ENCODE measurements around the gene ORAI1.
"Not testable (repeated sequence)": the region's sequence is repeated elsewhere in the genome, so short reads cannot be mapped to it uniquely, and the experiment has no call there.

The ORAI1 gene

GRCh38 chr12:121649819-121650353, 23.6 kb downstream of the ORAI1 start:
- peak; percentile 99 for DNase-seq

GRCh38 chr12:121651320-121651719, 25.0 kb downstream of the ORAI1 start:
- no peak for DNase-seq

- DNase-seq, result no peak
Measured at GRCh38 chr12:121652767-121653497, 26.6 kb downstream of the ORAI1 start.

GRCh38 chr12:121653999-121654398, 27.7 kb downstream of the ORAI1 start:
- peak; percentile 61 for DNase-seq

- DNase-seq, result no peak
Measured at GRCh38 chr12:121656122-121656521, 29.8 kb downstream of the ORAI1 start.

- DNase-seq, result no peak
Measured at GRCh38 chr12:121657305-121658008, 31.1 kb downstream of the ORAI1 start.

- not testable (repeated sequence) for DNase-seq
Measured at GRCh38 chr12:121661353-121662105, 35.2 kb downstream of the ORAI1 start.

- no peak for DNase-seq
Measured at GRCh38 chr12:121663610-121663929, 37.2 kb downstream of the ORAI1 start.

GRCh38 chr12:121666829-121667228, 40.5 kb downstream of the ORAI1 start:
- not testable (repeated sequence) for DNase-seq

- DNase-seq, result peak; percentile 84
Measured at GRCh38 chr12:121668750-121669520, 42.6 kb downstream of the ORAI1 start.

GRCh38 chr12:121669521-121669900, 43.2 kb downstream of the ORAI1 start, which contains the start of gene MORN3:
TSS of gene MORN3 (minus strand) at chr12:121669654. CDS start at chr12:121669483, 171 bp downstream.
- no peak for DNase-seq

- DNase-seq, result no peak
Measured at GRCh38 chr12:121673013-121673511, 46.7 kb downstream of the ORAI1 start.

- no peak for DNase-seq
Measured at GRCh38 chr12:121676190-121676589, 49.9 kb downstream of the ORAI1 start.

- DNase-seq, result no peak
Measured at GRCh38 chr12:121678305-121678704, 52.0 kb downstream of the ORAI1 start.

- no peak for DNase-seq
Measured at GRCh38 chr12:121678716-121679300, 52.5 kb downstream of the ORAI1 start.

GRCh38 chr12:121679661-121680197, 53.4 kb downstream of the ORAI1 start:
- DNase-seq, result not testable (repeated sequence)

- no peak for DNase-seq
Measured at GRCh38 chr12:121688966-121689365, 62.6 kb downstream of the ORAI1 start.

GRCh38 chr12:121689430-121689829, 63.1 kb downstream of the ORAI1 start:
- DNase-seq, result no peak
